ENCODE data around the gene BRD3.

Gene BRD3

GRCh38 chr9:134010310-134011173 lies 57.3 kb downstream of the BRD3 start:
- DNase-seq, result no peak

- no peak for DNase-seq
Observed at GRCh38 chr9:134007571-134007970, 60.3 kb downstream of the BRD3 start.

- no peak for DNase-seq
Observed at GRCh38 chr9:134007150-134007549, 60.7 kb downstream of the BRD3 start.

- DNase-seq, result no peak
Observed at GRCh38 chr9:134005381-134005780, 62.4 kb downstream of the BRD3 start.

- DNase-seq, result no peak
Observed at GRCh38 chr9:134004881-134005280, 62.9 kb downstream of the BRD3 start.

GRCh38 chr9:134004131-134004873 lies 63.5 kb downstream of the BRD3 start:
- DNase-seq, result no peak

GRCh38 chr9:134003237-134003636 lies 64.6 kb downstream of the BRD3 start:
- no peak for DNase-seq

GRCh38 chr9:134002796-134003195 lies 65.0 kb downstream of the BRD3 start:
- DNase-seq, result no peak

GRCh38 chr9:133999851-134000265 lies 68.0 kb downstream of the BRD3 start:
- no peak for DNase-seq

- DNase-seq, result no peak
Observed at GRCh38 chr9:133998915-133999595, 68.8 kb downstream of the BRD3 start.

GRCh38 chr9:133997584-133997983 lies 70.2 kb downstream of the BRD3 start:
- no peak for DNase-seq

- DNase-seq, result no peak
Observed at GRCh38 chr9:133996531-133997520, 71.0 kb downstream of the BRD3 start.

- peak; percentile 19 for DNase-seq
Observed at GRCh38 chr9:133995012-133995896, 72.6 kb downstream of the BRD3 start.

- peak; percentile 78 for DNase-seq
Observed at GRCh38 chr9:133994353-133995011, 73.3 kb downstream of the BRD3 start.

GRCh38 chr9:133993635-133994253 lies 74.1 kb downstream of the BRD3 start:
- no peak for DNase-seq

- peak; percentile 61 for DNase-seq
Observed at GRCh38 chr9:133992780-133993634, 74.8 kb downstream of the BRD3 start.

- peak; percentile 43 for DNase-seq
Observed at GRCh38 chr9:133991964-133992779, 75.7 kb downstream of the BRD3 start, which contains the start of gene VAV2. VAV2 (minus strand) TSS chr9:133992324; CDS start chr9:133992278, 46 bp downstream.
